IMR-90 (cell line): Measurements from ENCODE around the gene NDNF. TPM values are rescaled to one million over a fixed set of nuclear protein-coding genes. Genes with fewer than 3 reads are reported as not detected.

Experiments used
- ATAC-seq: fragments of 200-7000 bp; cut with Tn5 transposase; 2 replicates; pipeline ENCODE4 v1.9.1; 2020; ENCODE audit warnings: low read depth, mild to moderate bottlenecking, moderate library complexity
- BruUV-seq: library from RNA; stranded (reverse); fragments of 400-500 nt; replicated peaks from 2 replicates; lab custom pipeline; 2021; lab: Mats Ljungman, UMichigan
- CTCF ChIA-PET: fragments of 300-600 bp; formaldehyde crosslinking; extraction: SDS; loops from one replicate; lab custom pipeline; 2021; ENCODE audit warnings: antibody characterized with exemption; lab: Yijun Ruan, JAX
- POLR2A ChIA-PET: fragments of 300-600 bp; sonication (Branson Sonifier 250); formaldehyde crosslinking; loops from one replicate; lab custom pipeline; 2022; ENCODE audit warnings: antibody characterized with exemption; ENCODE audit not compliant: unreplicated experiment; lab: Charles Lee
- DNase-seq: peaks from one replicate; pipeline ENCODE4 v3.0.0; 2013
- H2AFZ ChIP-seq: replicated peaks from 2 replicates; pipeline ENCODE3; 2013; ENCODE audit warnings: low read length, mild to moderate bottlenecking; ENCODE audit not compliant: poor library complexity
- H2AK5ac ChIP-seq: 2 replicates; pipeline ENCODE4 v1.6.1; 2013; ENCODE audit warnings: low read depth, low read length, inconsistent platforms
- H2AK9ac ChIP-seq: replicated peaks from 2 replicates; pipeline ENCODE3; 2013; ENCODE audit warnings: mild to moderate bottlenecking, low read depth, low read length, moderate library complexity; ENCODE audit not compliant: poor library complexity
- H2BK120ac ChIP-seq: 2 replicates; pipeline ENCODE4 v1.6.1; 2013; ENCODE audit warnings: low read depth, low read length, inconsistent platforms
- H2BK15ac ChIP-seq: 3 replicates; pipeline ENCODE4 v1.6.1; 2013; ENCODE audit warnings: low read depth, low read length, inconsistent platforms
- H2BK20ac ChIP-seq: 2 replicates; pipeline ENCODE4 v1.6.1; 2013; ENCODE audit warnings: low read depth, mild to moderate bottlenecking, inconsistent platforms, low read length, moderate library complexity
- H2BK5ac ChIP-seq: 2 replicates; pipeline ENCODE4 v1.6.1; 2013; ENCODE audit warnings: mild to moderate bottlenecking, low read depth, low read length, inconsistent platforms; ENCODE audit not compliant: poor library complexity, severe bottlenecking
- H3K14ac ChIP-seq: replicated peaks from 2 replicates; pipeline ENCODE4 v1.6.1; 2013; ENCODE audit warnings: low read depth, low read length, inconsistent platforms
- H3K18ac ChIP-seq: 2 replicates; pipeline ENCODE4 v1.6.1; 2013; ENCODE audit warnings: low read depth, low read length, control low read depth
- H3K23ac ChIP-seq: 2 replicates; pipeline ENCODE4 v1.6.1; 2013; ENCODE audit warnings: low read depth, low read length, inconsistent platforms
- H3K27ac ChIP-seq: 2 replicates; pipeline ENCODE4 v1.5.1; 2013; ENCODE audit warnings: mild to moderate bottlenecking, control low read depth, low read length; ENCODE audit not compliant: insufficient read depth
- H3K27me3 ChIP-seq: 2 replicates; pipeline ENCODE4 v1.6.1; 2013; ENCODE audit warnings: low read length; ENCODE audit not compliant: control insufficient read depth, insufficient read depth
- H3K36me3 ChIP-seq: 2 replicates; pipeline ENCODE4 v1.6.1; 2013; ENCODE audit warnings: low read length, mixed read lengths; ENCODE audit not compliant: control insufficient read depth, insufficient read depth
- H3K4ac ChIP-seq: 2 replicates; pipeline ENCODE4 v1.6.1; 2013; ENCODE audit warnings: low read depth, low read length, inconsistent platforms
- H3K4me1 ChIP-seq: 2 replicates; pipeline ENCODE4 v1.6.1; 2013; ENCODE audit warnings: low read length, mixed read lengths; ENCODE audit not compliant: control insufficient read depth, insufficient read depth
- H3K4me2 ChIP-seq: 2 replicates; pipeline ENCODE4 v1.6.1; 2013; ENCODE audit warnings: low read depth, mild to moderate bottlenecking, control low read depth, low read length, moderate library complexity
- H3K4me3 ChIP-seq: 2 replicates; pipeline ENCODE4 v1.5.1; 2013; ENCODE audit warnings: low read depth, mild to moderate bottlenecking, control low read depth, low read length, moderate library complexity; ENCODE audit not compliant: insufficient read depth
- H3K56ac ChIP-seq: 2 replicates; pipeline ENCODE4 v1.6.1; 2013; ENCODE audit warnings: low read length, inconsistent platforms; ENCODE audit not compliant: insufficient read depth; ENCODE audit errors: extremely low read depth
- H3K79me1 ChIP-seq, 2 experiments: 2 replicates each; pipeline ENCODE4 v1.6.1; 2013; ENCODE audit warnings: low read length in 2 of 2, inconsistent platforms in 1 of 2, low read depth in 1 of 2
- H3K9ac ChIP-seq: 2 replicates; pipeline ENCODE4 v1.6.1; 2013; ENCODE audit warnings: low read depth, low read length, control low read depth
- H3K9me1 ChIP-seq: 2 replicates; pipeline ENCODE4 v1.6.1; 2013; ENCODE audit warnings: low read length, inconsistent platforms; ENCODE audit not compliant: insufficient read depth
- H3K9me3 ChIP-seq: 2 replicates; pipeline ENCODE4 v1.6.1; 2013; ENCODE audit warnings: low read length; ENCODE audit not compliant: control insufficient read depth, insufficient read depth
- H4K20me1 ChIP-seq: 2 replicates; pipeline ENCODE4 v1.6.1; 2013; ENCODE audit warnings: low read length, inconsistent platforms; ENCODE audit not compliant: insufficient read depth
- H4K5ac ChIP-seq: 2 replicates; pipeline ENCODE4 v1.6.1; 2013; ENCODE audit warnings: mild to moderate bottlenecking, low read depth, low read length, control low read depth
- H4K8ac ChIP-seq, 2 experiments: 2 replicates each; pipeline ENCODE4 v1.6.1; 2013; ENCODE audit warnings: low read depth in 2 of 2, low read length in 2 of 2, control low read depth in 1 of 2, inconsistent platforms in 1 of 2
- H4K91ac ChIP-seq: 2 replicates; pipeline ENCODE4 v1.6.1; 2013; ENCODE audit warnings: low read depth, low read length, inconsistent platforms; ENCODE audit not compliant: insufficient read depth
- BHLHE40 ChIP-seq: fragments of 150-350 bp; IDR thresholded peaks from 2 replicates; pipeline ENCODE4 v1.6.1; 2016; ENCODE audit warnings: mild to moderate bottlenecking, low read depth, low read length
- CEBPB ChIP-seq: IDR thresholded peaks from 2 replicates; pipeline ENCODE4 v1.6.1; 2012; ENCODE audit warnings: low read depth, low read length, improper control_type of control experiment
- CHD1 ChIP-seq: IDR thresholded peaks from 2 replicates; pipeline ENCODE4 v1.6.1; 2012; ENCODE audit warnings: low read depth, low read length, improper control_type of control experiment
- FOS ChIP-seq: fragments of 150-350 bp; IDR thresholded peaks from 2 replicates; pipeline ENCODE4 v1.6.1; 2016; ENCODE audit warnings: low read depth, low read length
- MAFK ChIP-seq: IDR thresholded peaks from 2 replicates; pipeline ENCODE4 v1.6.1; 2012; ENCODE audit warnings: low read depth, low read length, improper control_type of control experiment
- MAZ ChIP-seq: IDR thresholded peaks from 2 replicates; pipeline ENCODE4 v1.6.1; 2012; ENCODE audit warnings: low read depth, mild to moderate bottlenecking, low read length, improper control_type of control experiment, moderate library complexity, borderline replicate concordance
- MXI1 ChIP-seq: IDR thresholded peaks from 2 replicates; pipeline ENCODE4 v1.6.1; 2012; ENCODE audit warnings: low read depth, mild to moderate bottlenecking, low read length, moderate library complexity, borderline replicate concordance
- NFE2L2 ChIP-seq: fragments of 150-350 bp; IDR thresholded peaks from 2 replicates; pipeline ENCODE4 v1.6.1; 2016; ENCODE audit warnings: low read depth, mild to moderate bottlenecking, low read length
- POLR2A ChIP-seq: IDR thresholded peaks from 2 replicates; pipeline ENCODE4 v1.6.1; 2012; ENCODE audit warnings: mild to moderate bottlenecking, low read depth, low read length
- RAD21 ChIP-seq: IDR thresholded peaks from 2 replicates; pipeline ENCODE4 v1.6.1; 2012; ENCODE audit warnings: low read length, improper control_type of control experiment
- RCOR1 ChIP-seq: IDR thresholded peaks from 2 replicates; pipeline ENCODE4 v1.6.1; 2012; ENCODE audit warnings: mild to moderate bottlenecking, low read length, improper control_type of control experiment; ENCODE audit not compliant: insufficient replicate concordance
- RFX5 ChIP-seq: IDR thresholded peaks from 2 replicates; pipeline ENCODE4 v1.8.0; 2012; ENCODE audit warnings: low read depth, mild to moderate bottlenecking, low read length, moderate library complexity
- SMC3 ChIP-seq: fragments of 150-350 bp; IDR thresholded peaks from 2 replicates; pipeline ENCODE4 v1.6.1; 2016; ENCODE audit warnings: low read depth, mild to moderate bottlenecking, antibody characterized with exemption, low read length, moderate library complexity
- WGBS, 2 experiments: methylation state at CpG; one replicate each; pipeline versions ENCODE4 v1.1.5 to v1.1.7; 2013; ENCODE audit warnings: missing lambda C conversion rate in 2 of 2; ENCODE audit not compliant: insufficient read length in 1 of 2; ENCODE audit errors: extremely low coverage in 2 of 2; 5-methylcytosine and 5-hydroxymethylcytosine counted together
- dilution Hi-C: fragments of 300-500 bp; cut with HindIII; formaldehyde crosslinking; loops from one replicate; pipeline ENCODE4 v1.14.3; 2018; ENCODE audit warnings: low sequenced_read_pairs; ENCODE audit not compliant: unreplicated experiment
- in situ Hi-C: fragments of 300-500 bp; cut with MboI; formaldehyde crosslinking; loops from 3 replicates; pipeline ENCODE4 v1.14.3; 2019; ENCODE audit warnings: low sequenced_read_pairs, inconsistent platforms, mixed read lengths
- intact Hi-C: fragments of 100-400 bp; cut with micrococcal nuclease; formaldehyde crosslinking; loops from 2 replicates; pipeline ENCODE4 v1.10.0; 2022
- polyA plus RNA-seq, 3 experiments: library from polyadenylated mRNA; depleted of rRNA; stranded (reverse); fragments of >200 nt; gene quantifications; 2 replicates each; pipeline ENCODE4 v1.2.3, GENCODE V29; 2012; ENCODE audit warnings: low replicate concordance in 1 of 3
- total RNA-seq: library from RNA; depleted of rRNA; stranded (reverse); fragments of >200 nt; gene quantifications from 2 replicates; pipeline ENCODE4 v1.2.3, GENCODE V29; 2012
- TF ChIP-seq, protein P1 (sequence below): fragments of 150-350 bp; IDR thresholded peaks from 2 replicates; pipeline ENCODE4 v1.6.1; 2016; ENCODE audit warnings: low read depth, mild to moderate bottlenecking, low read length, moderate library complexity, borderline replicate concordance
- TF ChIP-seq, protein P2 (sequence below): conservative IDR thresholded peaks from 2 replicates; pipeline ENCODE4 v1.5.1; 2012; ENCODE audit warnings: mild to moderate bottlenecking, low read depth, low read length, improper control_type of control experiment
- TF ChIP-seq, protein P3 (sequence below): fragments of 150-350 bp; IDR thresholded peaks from 2 replicates; pipeline ENCODE4 v1.6.1; 2017; ENCODE audit warnings: mild to moderate bottlenecking, antibody characterized with exemption, low read length, low read depth

NDNF gene
- total and polyA plus RNA-seq, 2 of the 4 experiments (the other 2 are of a cell fraction), result under 0.01 TPM; not detected in 1

DNA sequence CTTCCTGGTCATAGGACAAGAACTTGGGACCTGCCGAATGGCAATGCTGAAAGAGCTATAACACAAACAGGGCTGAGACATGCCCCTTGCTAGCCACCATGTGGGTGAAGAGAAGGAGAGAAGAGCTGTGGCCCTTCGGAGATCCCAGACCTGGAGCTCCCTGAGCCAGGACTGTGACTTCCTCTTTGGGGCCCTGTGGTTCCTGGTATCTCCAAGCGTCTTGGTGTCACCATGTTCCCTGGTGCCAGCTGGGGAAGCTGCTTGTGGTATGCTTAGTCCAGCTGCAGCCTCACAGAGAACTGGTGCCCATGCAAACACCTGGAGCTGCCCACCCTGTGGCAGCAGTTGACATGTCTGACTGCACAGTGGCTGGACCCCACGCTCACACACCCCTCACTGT is 68.5 kb downstream of the NDNF start:
- H3K4ac ChIP-seq, result no peak overlapping the region
- H4K20me1 ChIP-seq, result no peaks in the 10 kb centered on the region
- H3K9ac ChIP-seq, result no peak overlapping the region
- no peak overlapping the region for H2BK15ac ChIP-seq
- no peak overlapping the region for H3K18ac ChIP-seq
- in situ Hi-C loops (no loop called here), intact Hi-C loops (no loop called here), dilution Hi-C loops (no loop called here)
- H3K14ac ChIP-seq, result no peak overlapping the region
- no peaks in the 10 kb centered on the region for H3K36me3 ChIP-seq
- no peak overlapping the region for H3K23ac ChIP-seq
- ChIA-PET CTCF (no interaction called here), POLR2A (no interaction called here)
- no TSS peak for BruUV-seq
- no peak overlapping the region for H4K91ac ChIP-seq
- no peak overlapping the region for H3K27ac ChIP-seq
- H2BK20ac ChIP-seq, result no peak overlapping the region
- no peak overlapping the region for H2AFZ ChIP-seq
- no peaks in the 10 kb centered on the region for H3K27me3 ChIP-seq
- H4K8ac ChIP-seq, result no peak overlapping the region
- H3K79me1 ChIP-seq, result no peaks in the 10 kb centered on the region
- no peak for TF ChIP-seq RCOR1
- no peak for TF ChIP-seq MXI1
- no peak for TF ChIP-seq POLR2A
- TF ChIP-seq BHLHE40, result no peak
- TF ChIP-seq MAZ, result no peak
- TF ChIP-seq, protein P1, sequence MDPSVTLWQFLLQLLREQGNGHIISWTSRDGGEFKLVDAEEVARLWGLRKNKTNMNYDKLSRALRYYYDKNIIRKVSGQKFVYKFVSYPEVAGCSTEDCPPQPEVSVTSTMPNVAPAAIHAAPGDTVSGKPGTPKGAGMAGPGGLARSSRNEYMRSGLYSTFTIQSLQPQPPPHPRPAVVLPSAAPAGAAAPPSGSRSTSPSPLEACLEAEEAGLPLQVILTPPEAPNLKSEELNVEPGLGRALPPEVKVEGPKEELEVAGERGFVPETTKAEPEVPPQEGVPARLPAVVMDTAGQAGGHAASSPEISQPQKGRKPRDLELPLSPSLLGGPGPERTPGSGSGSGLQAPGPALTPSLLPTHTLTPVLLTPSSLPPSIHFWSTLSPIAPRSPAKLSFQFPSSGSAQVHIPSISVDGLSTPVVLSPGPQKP, result no peak
- no peak for TF ChIP-seq RFX5
- TF ChIP-seq, protein P2, sequence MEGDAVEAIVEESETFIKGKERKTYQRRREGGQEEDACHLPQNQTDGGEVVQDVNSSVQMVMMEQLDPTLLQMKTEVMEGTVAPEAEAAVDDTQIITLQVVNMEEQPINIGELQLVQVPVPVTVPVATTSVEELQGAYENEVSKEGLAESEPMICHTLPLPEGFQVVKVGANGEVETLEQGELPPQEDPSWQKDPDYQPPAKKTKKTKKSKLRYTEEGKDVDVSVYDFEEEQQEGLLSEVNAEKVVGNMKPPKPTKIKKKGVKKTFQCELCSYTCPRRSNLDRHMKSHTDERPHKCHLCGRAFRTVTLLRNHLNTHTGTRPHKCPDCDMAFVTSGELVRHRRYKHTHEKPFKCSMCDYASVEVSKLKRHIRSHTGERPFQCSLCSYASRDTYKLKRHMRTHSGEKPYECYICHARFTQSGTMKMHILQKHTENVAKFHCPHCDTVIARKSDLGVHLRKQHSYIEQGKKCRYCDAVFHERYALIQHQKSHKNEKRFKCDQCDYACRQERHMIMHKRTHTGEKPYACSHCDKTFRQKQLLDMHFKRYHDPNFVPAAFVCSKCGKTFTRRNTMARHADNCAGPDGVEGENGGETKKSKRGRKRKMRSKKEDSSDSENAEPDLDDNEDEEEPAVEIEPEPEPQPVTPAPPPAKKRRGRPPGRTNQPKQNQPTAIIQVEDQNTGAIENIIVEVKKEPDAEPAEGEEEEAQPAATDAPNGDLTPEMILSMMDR, result no peak
- TF ChIP-seq NFE2L2, result no peak
- TF ChIP-seq CHD1, result no peak
- no peak for TF ChIP-seq FOS
- no peak for TF ChIP-seq RAD21
- TF ChIP-seq SMC3, result no peak
- no peak for TF ChIP-seq CEBPB
- TF ChIP-seq MAFK, result no peak
- TF ChIP-seq, protein P3, sequence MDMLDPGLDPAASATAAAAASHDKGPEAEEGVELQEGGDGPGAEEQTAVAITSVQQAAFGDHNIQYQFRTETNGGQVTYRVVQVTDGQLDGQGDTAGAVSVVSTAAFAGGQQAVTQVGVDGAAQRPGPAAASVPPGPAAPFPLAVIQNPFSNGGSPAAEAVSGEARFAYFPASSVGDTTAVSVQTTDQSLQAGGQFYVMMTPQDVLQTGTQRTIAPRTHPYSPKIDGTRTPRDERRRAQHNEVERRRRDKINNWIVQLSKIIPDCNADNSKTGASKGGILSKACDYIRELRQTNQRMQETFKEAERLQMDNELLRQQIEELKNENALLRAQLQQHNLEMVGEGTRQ, result no peak
- DNase-seq (no peak), ATAC-seq (no peak)
- no peaks in the 10 kb centered on the region for H3K9me3 ChIP-seq
- H2BK120ac ChIP-seq, result no peak overlapping the region
- H3K9me1 ChIP-seq, result no peaks in the 10 kb centered on the region
- no peak overlapping the region for H4K5ac ChIP-seq
- H2BK5ac ChIP-seq, result no peak overlapping the region
- WGBS, 2 experiments, result 83% methylated on average over 1 of the region's 4 CpGs; no CpG with 5 or more reads in 1 of the 2 experiments
- H3K4me1 ChIP-seq, result no peaks in the 10 kb centered on the region
- no peak overlapping the region for H2AK9ac ChIP-seq
- no peak overlapping the region for H3K4me2 ChIP-seq
- no peak overlapping the region for H3K56ac ChIP-seq
- H2AK5ac ChIP-seq, result no peak overlapping the region
- no peak overlapping the region for H3K4me3 ChIP-seq
